Measurements from ENCODE around the gene SLC25A2. TPM values are rescaled to one million over a fixed set of nuclear protein-coding genes. Genes with fewer than 3 reads are reported as not detected.
A peak's percentile ranks its signal among the peaks of the same experiment; 100 is the strongest.

Gene SLC25A2
- total and polyA plus RNA-seq, 10 of the 15 experiments (the other 5 are each of a cell fraction or from before 2014, with no cell fraction given) = 0.09 to 0.44 (median 0.24) TPM; not detected in 6

GRCh38 chr5:141328231-141328630 lies 24.4 kb upstream of the SLC25A2 start:
- POLR2A ChIA-PET = interaction anchor here (0.6 kb wide), 1 partner anchor 11 kb away, joined by 3 read pairs; no protein-coding TSS in a partner anchor
- intact Hi-C loops (cut with micrococcal nuclease; ENCODE audit: unreplicated experiment) (no loop called here), in situ Hi-C loops (cut with MboI) (loop anchor here (10.0 kb wide), 1 partner anchor 237 kb away; no protein-coding TSS in a partner anchor)
- peak; percentile 21; the same call in 1 of the 2 replicates for TF ChIP-seq RUNX3 (IDR thresholded peaks at IDR 0.05; ENCODE audit: low read length)
- TF ChIP-seq SREBF2 (IDR thresholded peaks at IDR 0.05; ENCODE audit: low read length) = no peak
- H3K4me3 ChIP-seq = no peak overlapping the region
- CTCF ChIA-PET = interaction anchor here (1.5 kb wide), 2 partner anchors 12 to 14 kb away, joined by 3 to 4 read pairs; no protein-coding TSS in a partner anchor
- RAD21 ChIA-PET (ENCODE audit: unreplicated experiment) = interaction anchor here (0.6 to 1.2 kb wide), 2 partner anchors 93 to 343 kb away, joined by 3 to 5 read pairs; partner anchors contain the start of gene PCDHGA11
- H3K27me3 ChIP-seq (replicated peaks in 1 of 2; ENCODE audit: control insufficient read depth in 2 of 2, insufficient read depth in 2 of 2, low read length in 1 of 2) = no peaks in the 10 kb centered on the region; a peak in 1 of 4 replicates
- no peak for FAIRE-seq
- no peak overlapping the region for H3K4me2 ChIP-seq (ENCODE audit: control insufficient read depth, insufficient read depth)
- H3K9ac ChIP-seq (ENCODE audit: control insufficient read depth, insufficient read depth, low read length) = no peak overlapping the region
- H3K27ac ChIP-seq (ENCODE audit: control insufficient read depth, insufficient read depth) = no peak overlapping the region
- SMC1A ChIA-PET (ENCODE audit: uncharacterized antibody, unreplicated experiment) = interaction anchor here (1.2 to 1.5 kb wide), 4 partner anchors 8 to 102 kb away, joined by 3 to 5 read pairs (median 3); partner anchors contain the start of genes PCDHGA12, PCDHGA2, PCDHGA3 and TAF7
- no peaks in the 10 kb centered on the region for H3K36me3 ChIP-seq (ENCODE audit: control insufficient read depth in 2 of 2, insufficient read depth in 2 of 2, low read length in 1 of 2)
- H3K9me3 ChIP-seq (replicated peaks; ENCODE audit: control insufficient read depth, insufficient read depth, low read length) = peaks cover 5% of the 10 kb centered on the region; the same call in 2 of the 3 replicates
- no peaks in the 10 kb centered on the region for H3K79me2 ChIP-seq (ENCODE audit: control insufficient read depth, insufficient read depth, low read length)
- DNase-seq (ENCODE audit: low read depth, low spot score) = no peak
- no peak for ATAC-seq
- no TSS peak for BruUV-seq (replicated peaks)
- WGBS (ENCODE audit: insufficient coverage, insufficient replicate concordance, low lambda C conversion rate, missing lambda C conversion rate) = 26% methylated on average over 8 of the region's 8 CpGs
- no peaks in the 10 kb centered on the region for H4K20me1 ChIP-seq (ENCODE audit: control insufficient read depth, insufficient read depth)
- no peak overlapping the region for H2AFZ ChIP-seq (ENCODE audit: control insufficient read depth, low read depth, low read length)
- H3K4me1 ChIP-seq (ENCODE audit: control insufficient read depth, insufficient read depth, low read length) = no peaks in the 10 kb centered on the region

GRCh38 chr5:141326088-141326854 lies 22.4 kb upstream of the SLC25A2 start:
- no TSS peak for BruUV-seq (replicated peaks)
- peak overlapping the region; percentile 70 for H3K4me3 ChIP-seq
- peak; percentile 94 for ATAC-seq
- ChIA-PET CTCF (interaction anchor here (0.6 to 1.4 kb wide), 6 partner anchors 22 to 266 kb away, joined by 3 to 5 read pairs (median 4); partner anchors contain the start of gene PCDHGB2), POLR2A (interaction anchor here (0.6 kb wide), 1 partner anchor 282 kb away, joined by 9 read pairs; no protein-coding TSS in a partner anchor), SMC1A (ENCODE audit: uncharacterized antibody, unreplicated experiment) (interaction anchor here (1.0 kb wide), 1 partner anchor 9 kb away, joined by 6 read pairs; no protein-coding TSS in a partner anchor), RAD21 (ENCODE audit: unreplicated experiment) (no interaction called here)
- no peaks in the 10 kb centered on the region for H3K4me1 ChIP-seq (ENCODE audit: control insufficient read depth, insufficient read depth, low read length)
- H3K79me2 ChIP-seq (ENCODE audit: control insufficient read depth, insufficient read depth, low read length) = no peaks in the 10 kb centered on the region
- H2AFZ ChIP-seq (ENCODE audit: control insufficient read depth, low read depth, low read length) = peak overlapping the region; percentile 98
- H3K36me3 ChIP-seq (ENCODE audit: control insufficient read depth in 2 of 2, insufficient read depth in 2 of 2, low read length in 1 of 2) = no peaks in the 10 kb centered on the region
- H3K9ac ChIP-seq (ENCODE audit: control insufficient read depth, insufficient read depth, low read length) = peak overlapping the region; percentile 51
- WGBS (ENCODE audit: insufficient coverage, insufficient replicate concordance, low lambda C conversion rate, missing lambda C conversion rate) = 36% methylated on average over 27 of the region's 27 CpGs
- no peaks in the 10 kb centered on the region for H4K20me1 ChIP-seq (ENCODE audit: control insufficient read depth, insufficient read depth)
- no peaks in the 10 kb centered on the region; a peak in 1 of 4 replicates for H3K27me3 ChIP-seq (replicated peaks in 1 of 2; ENCODE audit: control insufficient read depth in 2 of 2, insufficient read depth in 2 of 2, low read length in 1 of 2)
- no peak overlapping the region for H3K27ac ChIP-seq (ENCODE audit: control insufficient read depth, insufficient read depth)
- H3K4me2 ChIP-seq (ENCODE audit: control insufficient read depth, insufficient read depth) = peak overlapping the region; percentile 83
- H3K9me3 ChIP-seq (replicated peaks; ENCODE audit: control insufficient read depth, insufficient read depth, low read length) = peaks cover 4% of the 10 kb centered on the region; the same call in 2 of the 3 replicates
- in situ Hi-C loops (cut with MboI) = loop anchor here (10.0 kb wide), 1 partner anchor 239 kb away; no protein-coding TSS in a partner anchor
- intact Hi-C loops (cut with micrococcal nuclease; ENCODE audit: unreplicated experiment) = no loop called here
- no peak for FAIRE-seq
- no peak for DNase-seq (ENCODE audit: low read depth, low spot score)
- TF ChIP-seq ZNF384 (IDR thresholded peaks at IDR 0.05; ENCODE audit: borderline replicate concordance, low read depth, low read length) (no peak), RAD21 (IDR thresholded peaks at IDR 0.05; ENCODE audit: insufficient read depth, low read depth, low read length) (peak; percentile 78), MLLT1 (IDR thresholded peaks at IDR 0.05) (no peak), ZBTB4 (CRISPR knock-in tag; IDR thresholded peaks at IDR 0.05) (no peak), RUNX3 (IDR thresholded peaks at IDR 0.05; ENCODE audit: low read length) (peak; percentile 35; the same call in 1 of the 2 replicates), EED (IDR thresholded peaks at IDR 0.05; ENCODE audit: low read depth) (peak; percentile 48; the same call in 1 of the 2 replicates)
